NCI-H2171 (cell line): ENCODE results near the gene PDIA6.
"Not testable (repeated sequence)": the region's sequence is repeated elsewhere in the genome, so short reads cannot be mapped to it uniquely, and the experiment has no call there.

Experiments
- DNase-seq: peaks from one replicate; lab custom pipeline; 2025; lab: John Stamatoyannopoulos, UW

PDIA6 gene

GRCh38 chr2:10810202-10811161 lies 2.1 kb downstream of the PDIA6 start:
- peak; percentile 87 for DNase-seq

DNA sequence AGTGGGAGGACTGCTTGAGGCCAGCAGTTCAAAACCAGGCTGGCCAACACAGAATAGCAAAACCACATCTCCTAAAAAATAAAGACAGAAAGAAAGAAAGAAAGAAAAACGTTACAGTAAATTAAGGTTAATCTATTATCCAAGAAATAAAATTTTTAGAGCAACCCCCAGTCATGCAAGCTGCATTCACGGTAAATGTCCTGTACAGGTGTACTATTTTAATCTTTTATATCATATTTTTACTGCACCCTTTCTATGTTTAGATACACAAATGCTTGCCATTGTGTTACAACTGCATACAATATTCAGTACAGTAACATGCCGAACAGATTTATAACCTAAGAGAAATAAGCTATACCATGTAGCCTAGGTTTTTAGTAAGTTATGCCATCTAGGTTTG lies 6.0 kb downstream of the PDIA6 start:
- DNase-seq, result no peak

GRCh38 chr2:10805990-10806389 lies 6.6 kb downstream of the PDIA6 start:
- not testable (repeated sequence) for DNase-seq

GRCh38 chr2:10802657-10803056 lies 9.9 kb downstream of the PDIA6 start:
- DNase-seq, result no peak

DNA sequence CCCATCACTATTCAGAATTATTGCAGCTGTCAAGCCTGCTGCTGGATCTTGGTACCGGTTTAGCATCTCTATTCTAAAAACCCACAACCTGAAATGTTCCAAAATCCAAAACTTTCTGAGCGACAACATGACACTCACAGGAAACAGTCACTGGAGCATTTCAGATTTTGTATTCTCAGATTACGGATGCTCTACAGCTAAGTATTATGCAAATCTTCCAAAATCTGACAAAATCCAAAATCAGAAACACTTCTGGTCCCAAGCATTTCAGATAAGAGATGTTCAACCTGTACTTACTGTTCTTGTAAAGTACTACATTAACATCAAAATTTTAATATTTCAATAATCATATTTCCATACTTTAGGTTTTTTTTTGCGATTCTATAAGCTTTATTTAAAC lies 12.4 kb downstream of the PDIA6 start:
- DNase-seq, result no peak

GRCh38 chr2:10798783-10799182 lies 13.8 kb downstream of the PDIA6 start:
- no peak for DNase-seq

GRCh38 chr2:10796703-10797102 lies 15.9 kb downstream of the PDIA6 start:
- DNase-seq, result no peak

DNA sequence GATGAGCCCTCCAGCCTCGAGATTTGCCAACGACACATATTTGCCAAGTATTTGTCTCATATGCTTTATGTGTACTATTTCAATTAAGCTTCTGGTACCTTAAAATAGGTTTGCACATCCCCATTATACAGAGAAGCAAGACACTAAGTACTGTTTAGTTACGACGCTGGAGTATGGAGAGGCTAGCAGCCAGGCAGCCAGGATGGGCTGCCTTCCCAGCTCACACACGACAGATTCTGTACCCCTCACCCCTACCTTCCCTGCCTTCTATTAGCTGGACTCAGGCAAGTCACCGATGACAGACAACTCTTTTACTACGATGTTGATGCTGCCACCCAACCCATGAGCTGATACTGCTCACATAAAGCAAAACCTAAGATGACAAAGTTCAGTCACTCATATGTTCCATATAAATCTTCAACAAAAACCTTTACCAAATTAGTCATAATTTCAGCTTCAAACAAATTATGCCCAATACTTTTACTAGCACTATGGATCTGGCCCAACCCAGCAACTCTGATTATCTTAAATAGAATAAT lies 17.0 kb downstream of the PDIA6 start:
- no peak for DNase-seq

- no peak for DNase-seq
Observed at GRCh38 chr2:10794876-10795275, 17.7 kb downstream of the PDIA6 start.

DNA sequence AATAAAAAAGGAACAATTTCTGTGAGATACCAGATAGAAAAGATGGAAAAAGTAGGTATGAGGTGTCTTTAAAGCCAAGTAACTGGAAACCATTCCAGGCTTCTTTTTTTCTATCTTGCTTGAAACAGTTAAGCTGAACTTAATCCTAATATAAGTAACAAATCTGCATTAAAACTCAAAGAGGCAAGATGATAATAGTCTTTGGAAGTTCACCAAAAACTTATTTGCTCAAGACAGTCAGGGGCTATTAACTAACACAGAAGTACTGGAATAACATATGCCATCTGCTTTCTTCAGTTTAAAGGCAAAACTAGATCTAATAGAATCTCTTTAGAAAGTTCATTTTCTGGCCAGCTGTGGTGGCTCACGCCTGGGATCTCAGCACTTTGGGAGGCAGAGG lies 18.8 kb downstream of the PDIA6 start:
- no peak for DNase-seq

- DNase-seq, result no peak
Observed at GRCh38 chr2:10792660-10793400, 19.8 kb downstream of the PDIA6 start.

DNA sequence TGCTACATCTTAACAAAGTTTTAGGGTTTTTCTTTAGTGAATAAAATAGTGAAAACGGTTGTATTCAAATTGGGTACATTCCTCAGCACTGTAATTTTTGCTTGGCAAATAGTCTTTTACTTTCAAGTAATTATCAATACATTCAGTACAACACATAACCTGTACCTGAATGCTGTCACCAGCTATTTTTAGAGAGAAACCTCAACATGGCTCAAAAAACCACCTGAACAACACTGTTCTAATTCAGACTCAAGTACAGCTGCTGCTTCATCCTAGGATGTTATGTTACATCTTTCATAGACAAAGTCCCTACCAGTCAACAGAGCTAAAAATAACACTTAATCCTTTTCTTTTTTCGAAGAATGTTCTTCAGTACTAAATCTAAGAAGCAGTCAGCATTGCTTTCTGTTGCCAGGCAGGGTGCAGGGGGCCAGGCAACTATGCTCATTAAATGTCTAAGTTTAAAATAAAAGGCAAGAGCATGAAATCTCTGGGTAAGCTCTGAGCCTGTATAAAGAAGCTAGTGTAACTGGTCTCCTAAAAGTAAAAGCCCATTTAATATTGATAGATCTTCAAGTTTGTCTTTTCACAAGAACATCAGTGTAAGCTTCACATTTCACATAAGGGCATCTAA lies 20.5 kb downstream of the PDIA6 start:
- DNase-seq, result no peak

DNA sequence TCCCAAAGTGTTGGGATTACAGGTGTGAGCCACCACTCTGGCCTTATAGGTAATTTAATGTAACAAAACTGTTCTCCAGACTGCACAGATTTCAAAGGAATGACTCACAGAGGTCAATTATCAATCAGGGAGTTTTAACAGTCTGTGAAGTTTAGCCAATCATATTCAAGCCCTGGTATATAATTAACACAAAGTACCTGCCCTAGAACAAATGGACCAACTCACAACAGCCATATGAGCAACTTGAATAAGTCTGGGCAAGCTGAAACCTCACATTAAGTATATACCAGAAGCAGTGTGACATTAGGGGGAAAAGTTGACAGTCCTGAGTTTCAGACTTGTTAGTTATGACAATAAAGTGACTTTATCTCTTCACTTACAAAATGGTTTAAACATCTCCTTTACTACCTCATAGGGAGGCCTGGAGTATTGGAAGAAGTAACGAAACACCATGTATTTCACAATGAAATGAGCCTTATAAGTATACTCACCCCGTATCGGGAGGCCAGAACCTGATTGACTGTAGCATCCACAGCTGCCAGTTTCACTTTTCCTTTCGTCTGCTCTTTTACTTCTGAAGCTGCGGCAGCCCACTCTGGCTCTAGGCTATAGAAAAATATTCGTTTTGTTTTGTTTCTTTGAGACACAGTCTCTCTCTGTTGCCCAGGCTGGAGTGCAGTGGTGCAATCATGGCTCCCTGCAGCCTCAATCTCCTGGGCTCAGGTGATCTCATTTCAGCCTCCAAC lies 22.2 kb downstream of the PDIA6 start:
- DNase-seq, result no peak

DNA sequence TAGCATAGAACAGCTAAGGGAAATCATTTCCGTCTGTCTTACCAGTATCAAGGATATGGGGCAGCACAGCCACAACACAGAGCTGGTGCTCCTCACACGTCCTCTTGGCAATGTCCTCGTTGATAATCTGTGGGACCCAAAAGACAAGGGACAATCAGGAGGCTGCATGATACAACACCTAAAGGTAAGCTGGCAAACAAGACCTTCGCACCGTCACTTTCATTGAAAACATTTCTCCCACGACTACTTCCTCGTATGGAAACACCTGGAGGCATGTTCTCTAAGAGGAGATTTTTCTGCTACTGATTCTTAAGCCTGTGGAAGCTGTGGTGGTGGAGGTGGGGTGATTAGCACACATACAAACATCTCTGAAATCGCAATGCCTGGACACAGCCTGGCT lies 23.7 kb downstream of the PDIA6 start:
- DNase-seq, result no peak

DNA sequence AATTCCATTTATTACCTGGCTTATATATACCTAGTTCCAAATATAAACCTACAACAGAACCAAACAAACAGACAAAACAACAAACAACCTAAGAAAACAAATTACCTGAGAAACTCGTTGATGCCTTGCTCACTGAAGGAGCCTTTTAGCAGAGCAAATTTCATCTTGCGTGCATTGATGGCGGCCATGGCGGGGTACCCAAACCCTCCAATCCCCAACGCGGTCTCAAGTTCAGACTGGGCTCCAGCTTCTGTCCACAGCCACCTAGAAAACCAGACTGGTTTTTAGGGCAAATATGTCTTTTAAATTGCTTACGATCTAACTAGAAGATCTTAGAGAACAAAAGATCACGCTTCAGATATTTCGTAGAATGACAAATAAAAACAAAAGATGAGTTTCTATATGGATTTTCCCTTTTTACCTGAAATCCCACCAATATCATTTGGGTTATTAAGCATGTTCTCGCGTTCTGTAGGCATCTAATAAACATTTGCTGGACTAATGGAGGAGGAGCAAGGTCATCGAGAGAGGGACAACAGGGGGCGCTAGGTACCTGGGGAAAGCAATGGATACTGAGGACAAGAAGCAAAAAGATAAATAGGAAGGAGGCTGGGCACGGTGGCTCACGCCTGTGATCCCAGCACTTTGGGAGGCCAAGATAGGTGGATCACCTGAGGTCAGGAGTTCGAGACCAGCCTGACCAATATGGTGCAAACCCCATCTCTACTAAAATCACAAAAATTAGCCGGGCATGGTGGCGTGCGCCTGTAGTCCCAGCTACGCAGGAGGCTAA lies 25.2 kb downstream of the PDIA6 start:
- DNase-seq, result no peak

- DNase-seq, result no peak
Observed at GRCh38 chr2:10786240-10786982, 26.2 kb downstream of the PDIA6 start.

- DNase-seq, result no peak
Observed at GRCh38 chr2:10785260-10785659, 27.3 kb downstream of the PDIA6 start.

DNA sequence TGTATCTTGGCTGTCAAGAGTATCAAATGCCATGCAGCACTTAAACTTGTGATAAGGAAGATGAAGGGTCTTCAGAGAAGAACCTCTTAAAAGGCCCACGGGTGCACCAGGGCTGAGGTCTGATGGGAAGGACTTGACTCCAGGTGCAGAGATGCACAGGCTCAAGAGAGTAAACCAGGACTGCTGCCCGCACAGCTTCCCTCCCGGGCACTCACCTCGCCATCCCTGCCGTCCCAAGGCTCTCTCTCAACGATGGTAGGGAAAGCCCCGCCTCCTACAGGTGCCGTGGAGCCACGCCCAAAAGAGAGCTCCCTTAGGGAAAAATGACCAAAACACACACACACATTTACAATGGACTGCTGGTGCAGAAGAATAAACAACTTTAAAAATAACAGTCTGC lies 27.9 kb downstream of the PDIA6 start:
- DNase-seq, result no peak

DNA sequence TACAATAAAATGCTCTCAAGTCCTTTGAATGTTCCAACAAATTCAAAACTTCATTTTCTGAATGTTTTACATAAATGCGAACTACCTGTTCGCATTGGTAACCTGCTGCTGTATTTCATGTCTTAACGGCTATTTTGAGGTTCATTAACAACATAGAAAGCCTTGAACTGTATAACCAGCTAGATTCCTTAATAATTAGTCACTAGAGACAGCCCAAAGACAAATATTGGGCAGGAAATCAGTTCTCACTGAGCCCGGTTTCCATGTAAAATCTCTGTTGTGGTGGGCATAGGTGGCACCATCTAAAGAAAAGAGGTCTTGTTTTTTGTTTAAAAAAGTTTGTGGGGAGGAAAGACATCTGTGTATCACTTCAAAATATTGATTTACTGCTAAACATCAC lies 29.2 kb downstream of the PDIA6 start:
- DNase-seq, result no peak

DNA sequence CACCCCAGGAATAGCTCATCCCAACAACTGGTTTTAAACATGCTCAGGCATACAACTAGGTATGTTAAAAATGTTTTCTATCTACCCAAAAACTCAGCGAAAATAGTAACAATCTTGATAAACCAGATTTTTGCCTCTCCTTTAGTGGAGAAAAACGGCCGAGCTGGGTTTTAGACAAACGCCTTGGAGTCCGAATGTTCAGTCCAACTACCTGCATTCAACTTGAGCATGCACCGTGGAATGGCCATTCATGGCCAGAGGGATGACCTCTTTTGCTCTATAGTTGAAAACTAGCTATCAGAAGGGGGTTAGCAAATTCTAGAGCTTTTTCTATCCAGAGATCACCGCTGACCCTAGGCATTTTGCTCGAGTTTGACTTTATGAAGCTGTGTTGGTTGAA lies 30.8 kb downstream of the PDIA6 start:
- no peak for DNase-seq
